ENCODE results near the gene APBB2. TPM values are rescaled to one million over a fixed set of nuclear protein-coding genes. Genes with fewer than 3 reads are reported as not detected.

APBB2 gene
- total and polyA plus RNA-seq, 2 of the 8 experiments (the other 6 are each of a cell fraction or from before 2014, with no cell fraction given): 58.7 to 59.4 TPM

DNA sequence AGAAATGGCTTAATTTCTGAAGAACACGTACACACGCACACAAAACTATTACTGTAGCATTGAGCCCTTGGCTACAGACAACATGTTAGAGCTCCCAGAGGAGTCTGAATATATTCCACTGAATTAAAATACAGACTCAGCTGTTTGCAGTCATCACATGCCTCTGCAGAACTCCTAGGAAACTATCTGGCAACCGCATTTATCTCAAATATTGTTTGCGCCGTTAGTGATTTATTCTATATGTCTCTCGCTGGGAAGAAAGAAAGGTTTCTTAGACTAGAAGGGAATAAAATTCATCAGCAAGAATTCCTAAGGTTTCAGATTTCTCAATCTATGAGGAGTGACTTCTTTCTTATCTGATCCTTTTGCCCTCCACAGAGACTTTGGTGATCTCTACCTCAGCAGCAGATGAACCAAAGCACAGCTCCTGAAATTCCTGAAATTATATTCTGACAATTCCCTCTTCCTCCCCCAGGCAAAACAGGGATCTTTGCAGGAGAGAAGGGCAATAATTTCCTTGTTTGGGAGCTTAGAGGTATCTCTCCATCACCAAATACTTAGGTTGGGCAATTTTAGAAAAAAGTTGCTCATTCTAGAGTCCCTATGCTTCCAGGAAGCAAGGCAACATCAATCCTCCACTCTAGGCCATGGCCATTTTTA is 199.2 kb downstream of the APBB2 start:
- Histone ChIP-seq H4K20me1 (replicated peaks in 1 of 2; ENCODE audit: control insufficient read depth in 1 of 2, insufficient read depth in 2 of 2, low read length in 2 of 2) (no peaks in the 10 kb centered on the region), H3K23me2 (ENCODE audit: low read depth, low read length) (no peaks in the 10 kb centered on the region), H3K23ac (ENCODE audit: insufficient read length) (no peak overlapping the region), H3K79me2 (ENCODE audit: control insufficient read depth in 1 of 2, insufficient read depth in 2 of 2, low read length in 2 of 2) (no peaks in the 10 kb centered on the region), H2BK120ac (replicated peaks; ENCODE audit: low read depth, low read length) (no peak overlapping the region), H3K36me3 (ENCODE audit: control insufficient read depth in 2 of 4, insufficient read depth in 4 of 4, low read length in 3 of 4) (no peaks in the 10 kb centered on the region), H3K9me3 (ENCODE audit: insufficient read depth in 2 of 2, low read depth in 1 of 2, low read length in 1 of 2) (no peaks in the 10 kb centered on the region), H3K56ac (replicated peaks; ENCODE audit: insufficient read length, low read depth, low read length) (no peak overlapping the region), H3K14ac (ENCODE audit: insufficient read length) (no peak overlapping the region), H2AK5ac (ENCODE audit: low read depth, low read length) (no peak overlapping the region), H2BK15ac (ENCODE audit: low read length) (no peak overlapping the region), H3K18ac (ENCODE audit: extremely low read depth, low read length) (no peak overlapping the region), H3K9ac (replicated peaks in 1 of 4; ENCODE audit: extremely low read depth in 1 of 4, low read depth in 3 of 4, low read length in 3 of 4) (no peak overlapping the region), H2AFZ (ENCODE audit: low read length) (no peak overlapping the region), H3K79me1 (ENCODE audit: low read depth, low read length) (no peaks in the 10 kb centered on the region; the same call in 1 of the 2 replicates), H2BK20ac (ENCODE audit: low read length) (no peak overlapping the region), H3K4ac (replicated peaks; ENCODE audit: insufficient read length, low read depth, low read length) (no peak overlapping the region), H4K8ac (ENCODE audit: extremely low read depth, insufficient read depth, low read length) (no peak overlapping the region), H2BK12ac (ENCODE audit: low read depth, low read length) (no peak overlapping the region), H4K91ac (replicated peaks; ENCODE audit: insufficient read length, low read length) (no peak overlapping the region), H2BK5ac (ENCODE audit: low read depth, low read length) (no peak overlapping the region), H3K27ac (ENCODE audit: low read depth, low read length) (no peak overlapping the region), H3K4me3 (ENCODE audit: extremely low read depth in 1 of 4, insufficient read depth in 2 of 4, low read depth in 3 of 4, low read length in 4 of 4) (no peak overlapping the region), H3K27me3 (replicated peaks in 1 of 4; ENCODE audit: control insufficient read depth in 3 of 4, extremely low read depth in 1 of 4, insufficient read depth in 3 of 4, low read length in 3 of 4) (no peaks in the 10 kb centered on the region), H4K5ac (ENCODE audit: insufficient read length, low read depth, low read length) (no peak overlapping the region), H3K4me2 (ENCODE audit: insufficient read depth in 1 of 2, low read depth in 2 of 2, low read length in 2 of 2) (no peak overlapping the region), H3K4me1 (replicated peaks in 1 of 4; ENCODE audit: control insufficient read depth in 3 of 4, insufficient read depth in 4 of 4, low read length in 3 of 4) (peaks cover 0 to 5% (median 0%) of the 10 kb centered on the region in 4 experiments; a peak in 2 of 7 replicates)
- FAIRE-seq (peak; percentile 7), DNase-seq (ENCODE audit: low read depth in 1 of 2, low spot score in 2 of 2) (no peak)
- POLR2A ChIA-PET (ENCODE audit: partially characterized antibody): no interaction called here
- CTCF ChIA-PET (ENCODE audit: partially characterized antibody): interaction anchor here (0.7 to 2.2 kb wide), 6 partner anchors 10 to 197 kb away, joined by 3 to 10 read pairs (median 6); no protein-coding TSS in a partner anchor
- 98% methylated on average over 6 of the region's 6 CpGs; no CpG with 5 or more reads in 1 of the 2 experiments for WGBS, 2 experiments (ENCODE audit: extremely low coverage in 1 of 2, insufficient coverage in 1 of 2, insufficient read length in 1 of 2, insufficient replicate concordance in 2 of 2, low coverage in 1 of 2, low lambda C conversion rate in 2 of 2, missing lambda C conversion rate in 1 of 2)
- TF ChIP-seq RFX5 (IDR thresholded peaks at IDR 0.05; ENCODE audit: borderline replicate concordance, low read depth, low read length) (no peak), SAP30 (IDR thresholded peaks at IDR 0.05; ENCODE audit: insufficient read depth, insufficient replicate concordance, low read length) (no peak), PHF8 (conservative IDR thresholded peaks at IDR 0.05; ENCODE audit: low read depth, low read length) (no peak), SIX5 (IDR thresholded peaks at IDR 0.05; ENCODE audit: low read depth, low read length) (no peak), BCL11A (IDR thresholded peaks at IDR 0.05; ENCODE audit: low read depth in 2 of 2, low read length in 2 of 2) (no peak), KDM4A (IDR thresholded peaks at IDR 0.05; ENCODE audit: low read depth, low read length, severe bottlenecking) (no peak), NRF1 (IDR thresholded peaks at IDR 0.05; ENCODE audit: low read depth, low read length) (no peak), TEAD4 (IDR thresholded peaks at IDR 0.05; ENCODE audit: low read depth, low read length) (no peak), SP4 (IDR thresholded peaks at IDR 0.05; ENCODE audit: low read length) (no peak), JUN (IDR thresholded peaks at IDR 0.05; ENCODE audit: low read depth, low read length) (no peak), SP2 (IDR thresholded peaks at IDR 0.05; ENCODE audit: low read length) (no peak), NANOG (IDR thresholded peaks at IDR 0.05; ENCODE audit: insufficient read depth, low read depth, low read length, poor library complexity, severe bottlenecking) (no peak), SRF (IDR thresholded peaks at IDR 0.05; ENCODE audit: low read depth, low read length) (no peak)

All from H1 (cell line).